ENCODE data around the gene ATP2C1. TPM values are rescaled to one million over a fixed set of nuclear protein-coding genes. Genes with fewer than 3 reads are reported as not detected.

ATP2C1 gene
- total RNA-seq, 1 donor from 2014 or later = 11.8 TPM

- intact Hi-C loops (cut with DNase I) = no loop called here
- H3K36me3 ChIP-seq = no peaks in the 10 kb centered on the region
- H3K27ac ChIP-seq = no peak overlapping the region
- no peaks in the 10 kb centered on the region for H3K4me1 ChIP-seq
- no peak for DNase-seq (ENCODE audit: low spot score in 2 of 2)
- H3K9me3 ChIP-seq = no peaks in the 10 kb centered on the region
- no peak overlapping the region for H3K4me3 ChIP-seq
- no peaks in the 10 kb centered on the region for H3K27me3 ChIP-seq
- no peak for TF ChIP-seq CTCF (IDR thresholded peaks at IDR 0.05)
Observed at GRCh38 chr3:130915567-130916292, 21.8 kb downstream of the ATP2C1 start.

DNA sequence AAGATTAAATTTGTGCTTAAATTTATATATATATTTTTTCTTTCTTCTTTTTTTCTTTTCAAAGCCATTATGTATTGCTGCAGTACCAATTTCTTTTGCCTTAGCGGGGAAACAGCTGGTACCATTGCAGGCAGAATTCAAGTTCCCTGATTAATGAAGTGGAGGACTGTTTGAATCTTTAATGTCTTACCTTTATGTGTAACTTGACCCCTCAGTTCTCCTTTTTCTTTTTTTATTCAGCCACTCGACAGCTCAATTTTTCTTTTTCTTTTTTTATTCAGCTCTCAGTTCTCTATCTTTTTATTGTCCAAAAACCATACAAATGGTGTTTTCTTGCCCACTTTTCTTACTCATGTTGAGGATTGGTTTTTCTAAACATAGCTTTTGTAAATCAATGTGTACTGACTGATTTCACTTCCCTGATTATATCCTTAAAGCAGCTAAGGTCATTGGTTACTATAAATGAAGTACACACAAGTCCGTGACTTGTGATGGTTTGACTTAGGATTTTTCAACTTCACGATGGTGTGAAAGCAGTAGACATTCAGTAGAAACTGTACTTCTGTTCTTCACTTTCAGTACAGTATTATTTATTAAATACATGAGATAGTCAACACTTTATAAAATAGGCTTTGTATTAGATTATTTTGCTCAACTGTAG is 22.8 kb downstream of the ATP2C1 start:
- DNase-seq (ENCODE audit: low spot score in 2 of 2) = no peak
- H3K4me1 ChIP-seq = no peaks in the 10 kb centered on the region
- no peaks in the 10 kb centered on the region for H3K36me3 ChIP-seq
- intact Hi-C loops (cut with DNase I) = no loop called here
- H3K4me3 ChIP-seq = no peak overlapping the region
- H3K9me3 ChIP-seq = no peaks in the 10 kb centered on the region
- H3K27me3 ChIP-seq = no peaks in the 10 kb centered on the region
- H3K27ac ChIP-seq = no peak overlapping the region
- no peak for TF ChIP-seq CTCF (IDR thresholded peaks at IDR 0.05)

DNA sequence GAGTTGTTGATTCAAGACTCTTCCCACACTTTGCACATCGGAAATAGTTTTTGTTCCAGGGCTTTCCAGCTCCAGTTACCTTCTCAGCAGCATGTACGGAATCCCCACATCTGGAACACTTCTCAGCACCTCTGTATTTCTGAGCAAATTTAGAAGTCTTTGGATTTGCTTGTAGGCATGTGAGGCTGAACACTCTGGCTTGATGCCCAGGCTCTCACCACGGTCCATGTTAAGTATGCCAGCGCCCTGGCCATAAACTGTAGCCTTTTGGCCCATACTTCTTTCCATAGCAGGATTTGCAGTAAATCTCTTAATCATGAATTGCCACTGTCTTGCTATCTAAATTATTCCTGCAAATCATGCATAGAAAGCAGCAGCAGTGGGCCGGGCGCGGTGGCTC is 24.4 kb downstream of the ATP2C1 start:
- no peak for DNase-seq (ENCODE audit: low spot score in 2 of 2)
- H3K27ac ChIP-seq = no peak overlapping the region
- H3K9me3 ChIP-seq = no peaks in the 10 kb centered on the region
- H3K27me3 ChIP-seq = no peaks in the 10 kb centered on the region
- H3K36me3 ChIP-seq = no peaks in the 10 kb centered on the region
- no peak overlapping the region for H3K4me3 ChIP-seq
- no peak for TF ChIP-seq CTCF (IDR thresholded peaks at IDR 0.05)
- H3K4me1 ChIP-seq = no peaks in the 10 kb centered on the region
- intact Hi-C loops (cut with DNase I) = no loop called here

DNA sequence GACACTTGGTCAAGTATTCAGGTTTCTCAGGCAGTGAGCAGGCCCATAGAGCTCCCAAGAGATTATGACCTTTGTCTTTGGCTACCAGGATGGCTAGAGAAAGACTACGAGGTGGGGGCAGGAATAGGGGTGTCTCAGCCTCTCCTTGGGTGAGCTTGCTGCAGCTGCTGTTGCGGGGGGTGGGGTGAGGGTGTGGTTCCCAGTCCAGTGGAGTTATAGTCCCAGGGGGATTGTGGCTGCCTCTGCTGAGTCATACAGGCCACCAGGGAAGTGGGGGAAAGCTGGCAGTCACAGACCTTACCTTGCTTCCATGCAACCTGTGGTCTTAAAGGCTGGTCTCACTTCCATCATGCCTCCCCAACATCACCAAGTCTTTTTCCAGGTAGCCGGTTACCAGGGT is 31.7 kb downstream of the ATP2C1 start:
- DNase-seq (ENCODE audit: low spot score in 2 of 2) = no peak
- Histone ChIP-seq H3K9me3 (no peaks in the 10 kb centered on the region), H3K27me3 (no peaks in the 10 kb centered on the region), H3K4me3 (no peak overlapping the region), H3K36me3 (no peaks in the 10 kb centered on the region), H3K27ac (no peak overlapping the region), H3K4me1 (peaks cover 0 to 3% of the 10 kb centered on the region in 2 donors)
- TF ChIP-seq CTCF (IDR thresholded peaks at IDR 0.05) = no peak
- intact Hi-C loops (cut with DNase I) = no loop called here

GRCh38 chr3:130926504-130926903 is 32.6 kb downstream of the ATP2C1 start:
- no peak overlapping the region for H3K27ac ChIP-seq
- no peak for TF ChIP-seq CTCF (IDR thresholded peaks at IDR 0.05)
- peaks cover 0 to 3% of the 10 kb centered on the region in 2 donors for H3K4me1 ChIP-seq
- intact Hi-C loops (cut with DNase I) = no loop called here
- no peak for DNase-seq (ENCODE audit: low spot score in 2 of 2)
- no peak overlapping the region for H3K4me3 ChIP-seq
- no peaks in the 10 kb centered on the region for H3K9me3 ChIP-seq
- no peaks in the 10 kb centered on the region for H3K36me3 ChIP-seq
- no peaks in the 10 kb centered on the region for H3K27me3 ChIP-seq
